ENCODE data around the gene COL28A1.
"Not testable (repeated sequence)": the region's sequence is repeated elsewhere in the genome, so short reads cannot be mapped to it uniquely, and the experiment has no call there.

The COL28A1 gene

GRCh38 chr7:7490003-7490402, 45.7 kb downstream of the COL28A1 start:
- H3K4me3 ChIP-seq (ENCODE audit: low read length), result no peak overlapping the region
- DNase-seq (ENCODE audit: low read depth), result no peak
- peaks cover 42% of the 10 kb centered on the region for H3K4me1 ChIP-seq (ENCODE audit: control insufficient read depth, insufficient read depth, low read length)
- H3K9me3 ChIP-seq (ENCODE audit: control insufficient read depth, low read length), result peaks cover 8% of the 10 kb centered on the region
- H3K9ac ChIP-seq (ENCODE audit: low read length), result no peak overlapping the region
- no peaks in the 10 kb centered on the region for H3K27me3 ChIP-seq (replicated peaks; ENCODE audit: control insufficient read depth, insufficient read depth, low read length)
- H3K36me3 ChIP-seq (ENCODE audit: control insufficient read depth, insufficient read depth, low read length, severe bottlenecking), result no peaks in the 10 kb centered on the region

- H3K4me1 ChIP-seq (ENCODE audit: control insufficient read depth, insufficient read depth, low read length), result peaks cover 42% of the 10 kb centered on the region
- DNase-seq (ENCODE audit: low read depth), result peak; percentile 75
- H3K9me3 ChIP-seq (ENCODE audit: control insufficient read depth, low read length), result peaks cover 9% of the 10 kb centered on the region
- no peak overlapping the region for H3K4me3 ChIP-seq (ENCODE audit: low read length)
- H3K27me3 ChIP-seq (replicated peaks; ENCODE audit: control insufficient read depth, insufficient read depth, low read length), result no peaks in the 10 kb centered on the region
- H3K36me3 ChIP-seq (ENCODE audit: control insufficient read depth, insufficient read depth, low read length, severe bottlenecking), result no peaks in the 10 kb centered on the region
- no peak overlapping the region for H3K9ac ChIP-seq (ENCODE audit: low read length)
Measured at GRCh38 chr7:7489546-7489945, 46.1 kb downstream of the COL28A1 start.

DNA sequence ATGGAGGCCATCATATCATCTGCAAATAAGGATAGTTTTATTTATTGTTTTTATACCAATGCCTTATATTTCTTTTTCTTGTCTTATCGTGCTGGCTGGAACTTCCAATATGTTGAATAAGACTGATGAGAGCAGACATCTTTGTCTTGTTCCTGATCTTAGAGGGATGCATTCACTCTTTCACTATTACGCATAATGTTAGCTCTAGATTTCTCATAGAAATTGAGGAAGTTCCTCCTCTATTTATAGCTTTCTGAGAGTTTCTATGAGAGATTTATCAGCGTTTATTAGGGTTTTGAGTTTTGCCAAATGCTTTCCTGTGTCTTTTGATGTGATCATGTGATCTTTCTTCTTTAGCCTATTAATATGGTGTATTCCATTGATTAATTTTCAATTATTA, 49.3 kb downstream of the COL28A1 start:
- Histone ChIP-seq H3K27me3 (replicated peaks; ENCODE audit: control insufficient read depth, insufficient read depth, low read length) (no peaks in the 10 kb centered on the region), H3K4me3 (ENCODE audit: low read length) (no peak overlapping the region), H3K9ac (ENCODE audit: low read length) (no peak overlapping the region), H3K36me3 (ENCODE audit: control insufficient read depth, insufficient read depth, low read length, severe bottlenecking) (no peaks in the 10 kb centered on the region), H3K4me1 (ENCODE audit: control insufficient read depth, insufficient read depth, low read length) (peaks cover 26% of the 10 kb centered on the region), H3K9me3 (ENCODE audit: control insufficient read depth, low read length) (peaks cover 27% of the 10 kb centered on the region)
- no peak for DNase-seq (ENCODE audit: low read depth)

DNA sequence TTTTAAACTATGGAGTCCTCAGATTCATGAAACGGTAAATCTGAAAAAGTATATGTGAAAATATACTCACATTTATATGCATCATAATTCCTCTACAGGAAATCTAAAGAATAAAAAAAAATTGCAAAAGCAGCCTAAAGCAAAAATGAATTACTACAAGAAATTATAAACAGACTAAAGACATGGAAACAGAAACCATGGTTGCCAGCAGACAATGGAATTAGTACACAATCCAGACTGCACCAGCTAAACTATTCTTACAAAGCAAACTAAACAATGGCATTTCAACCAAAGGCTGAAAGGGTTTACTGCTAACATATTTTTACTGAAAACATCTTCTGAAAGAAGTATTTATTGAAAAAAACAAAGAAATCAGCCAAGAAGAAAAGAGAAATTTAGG, 51.6 kb downstream of the COL28A1 start:
- Histone ChIP-seq H3K4me3 (ENCODE audit: low read length) (no peak overlapping the region), H3K9ac (ENCODE audit: low read length) (no peak overlapping the region), H3K9me3 (ENCODE audit: control insufficient read depth, low read length) (peaks cover 27% of the 10 kb centered on the region), H3K4me1 (ENCODE audit: control insufficient read depth, insufficient read depth, low read length) (peaks cover 3% of the 10 kb centered on the region), H3K27me3 (replicated peaks; ENCODE audit: control insufficient read depth, insufficient read depth, low read length) (no peaks in the 10 kb centered on the region), H3K36me3 (ENCODE audit: control insufficient read depth, insufficient read depth, low read length, severe bottlenecking) (no peaks in the 10 kb centered on the region)
- no peak for DNase-seq (ENCODE audit: low read depth)

DNA sequence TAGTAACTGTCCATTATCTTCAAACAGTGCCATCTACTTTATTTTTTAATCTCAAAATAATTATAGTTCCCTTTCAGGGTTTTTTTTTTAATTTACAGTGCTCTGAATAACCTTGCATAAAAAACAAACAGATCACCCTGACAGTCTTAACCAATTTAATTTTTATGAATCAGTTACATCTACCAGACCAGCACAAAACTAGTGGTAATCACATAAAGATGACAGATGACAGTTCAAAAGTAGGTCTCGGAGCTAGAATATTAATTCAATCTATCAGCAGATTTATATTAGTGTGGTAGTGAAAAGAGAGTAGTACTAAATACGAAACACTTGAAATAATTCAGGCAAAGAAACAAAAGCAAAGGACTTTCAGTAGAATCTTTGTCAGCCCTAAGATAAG, 53.9 kb downstream of the COL28A1 start:
- Histone ChIP-seq H3K27me3 (replicated peaks; ENCODE audit: control insufficient read depth, insufficient read depth, low read length) (no peaks in the 10 kb centered on the region), H3K36me3 (ENCODE audit: control insufficient read depth, insufficient read depth, low read length, severe bottlenecking) (no peaks in the 10 kb centered on the region), H3K4me1 (ENCODE audit: control insufficient read depth, insufficient read depth, low read length) (no peaks in the 10 kb centered on the region), H3K4me3 (ENCODE audit: low read length) (no peak overlapping the region), H3K9me3 (ENCODE audit: control insufficient read depth, low read length) (peaks cover 22% of the 10 kb centered on the region), H3K9ac (ENCODE audit: low read length) (no peak overlapping the region)
- no peak for DNase-seq (ENCODE audit: low read depth)

- H3K36me3 ChIP-seq (ENCODE audit: control insufficient read depth, insufficient read depth, low read length, severe bottlenecking), result no peaks in the 10 kb centered on the region
- peaks cover 16% of the 10 kb centered on the region for H3K9me3 ChIP-seq (ENCODE audit: control insufficient read depth, low read length)
- no peak overlapping the region for H3K9ac ChIP-seq (ENCODE audit: low read length)
- H3K4me3 ChIP-seq (ENCODE audit: low read length), result no peak overlapping the region
- H3K4me1 ChIP-seq (ENCODE audit: control insufficient read depth, insufficient read depth, low read length), result no peaks in the 10 kb centered on the region
- no peaks in the 10 kb centered on the region for H3K27me3 ChIP-seq (replicated peaks; ENCODE audit: control insufficient read depth, insufficient read depth, low read length)
- DNase-seq (ENCODE audit: low read depth), result no peak
Measured at GRCh38 chr7:7479275-7479805, 56.3 kb downstream of the COL28A1 start.

DNA sequence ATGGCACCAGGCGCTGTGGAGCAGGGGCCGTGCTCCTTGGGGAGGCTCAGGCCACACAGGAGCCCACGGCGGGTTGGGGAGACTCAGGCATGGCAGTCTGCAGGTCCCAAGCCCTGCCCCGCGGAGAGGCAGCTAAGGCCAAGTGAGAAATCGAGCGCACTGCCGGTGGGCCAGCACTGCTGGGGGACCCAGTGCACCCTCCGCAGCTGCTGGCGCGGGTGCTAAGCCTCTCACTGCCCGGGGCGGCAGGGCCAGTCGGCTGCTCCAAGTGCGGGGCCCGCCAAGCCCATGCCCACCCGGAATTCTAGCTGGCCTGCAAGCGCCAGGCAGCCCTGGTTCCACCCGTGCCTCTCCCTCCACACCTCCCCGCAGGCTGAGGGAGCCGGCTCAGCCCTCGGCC, 57.1 kb downstream of the COL28A1 start:
- Histone ChIP-seq H3K9ac (ENCODE audit: low read length) (no peak overlapping the region), H3K27me3 (replicated peaks; ENCODE audit: control insufficient read depth, insufficient read depth, low read length) (no peaks in the 10 kb centered on the region), H3K9me3 (ENCODE audit: control insufficient read depth, low read length) (peaks cover 9% of the 10 kb centered on the region), H3K36me3 (ENCODE audit: control insufficient read depth, insufficient read depth, low read length, severe bottlenecking) (no peaks in the 10 kb centered on the region), H3K4me3 (ENCODE audit: low read length) (no peak overlapping the region), H3K4me1 (ENCODE audit: control insufficient read depth, insufficient read depth, low read length) (no peaks in the 10 kb centered on the region)
- DNase-seq (ENCODE audit: low read depth), result no peak

GRCh38 chr7:7477641-7478040, 58.0 kb downstream of the COL28A1 start:
- not testable (repeated sequence) for H3K4me3 ChIP-seq (ENCODE audit: low read length); H3K36me3 ChIP-seq (ENCODE audit: control insufficient read depth, insufficient read depth, low read length, severe bottlenecking); DNase-seq (ENCODE audit: low read depth); H3K27me3 ChIP-seq (replicated peaks; ENCODE audit: control insufficient read depth, insufficient read depth, low read length); H3K4me1 ChIP-seq (ENCODE audit: control insufficient read depth, insufficient read depth, low read length); H3K9ac ChIP-seq (ENCODE audit: low read length); H3K9me3 ChIP-seq (ENCODE audit: control insufficient read depth, low read length)

- H3K27me3 ChIP-seq (replicated peaks; ENCODE audit: control insufficient read depth, insufficient read depth, low read length), result no peaks in the 10 kb centered on the region
- H3K9ac ChIP-seq (ENCODE audit: low read length), result no peak overlapping the region
- no peak overlapping the region for H3K4me3 ChIP-seq (ENCODE audit: low read length)
- H3K9me3 ChIP-seq (ENCODE audit: control insufficient read depth, low read length), result no peaks in the 10 kb centered on the region
- no peaks in the 10 kb centered on the region for H3K36me3 ChIP-seq (ENCODE audit: control insufficient read depth, insufficient read depth, low read length, severe bottlenecking)
- H3K4me1 ChIP-seq (ENCODE audit: control insufficient read depth, insufficient read depth, low read length), result no peaks in the 10 kb centered on the region
- DNase-seq (ENCODE audit: low read depth), result no peak
Measured at GRCh38 chr7:7476381-7476780, 59.3 kb downstream of the COL28A1 start.

GRCh38 chr7:7475601-7476000, 60.1 kb downstream of the COL28A1 start:
- Histone ChIP-seq H3K4me1 (ENCODE audit: control insufficient read depth, insufficient read depth, low read length) (no peaks in the 10 kb centered on the region), H3K4me3 (ENCODE audit: low read length) (no peak overlapping the region), H3K27me3 (replicated peaks; ENCODE audit: control insufficient read depth, insufficient read depth, low read length) (no peaks in the 10 kb centered on the region), H3K9ac (ENCODE audit: low read length) (no peak overlapping the region), H3K36me3 (ENCODE audit: control insufficient read depth, insufficient read depth, low read length, severe bottlenecking) (no peaks in the 10 kb centered on the region), H3K9me3 (ENCODE audit: control insufficient read depth, low read length) (no peaks in the 10 kb centered on the region)
- no peak for DNase-seq (ENCODE audit: low read depth)

- no peaks in the 10 kb centered on the region for H3K27me3 ChIP-seq (replicated peaks; ENCODE audit: control insufficient read depth, insufficient read depth, low read length)
- H3K9me3 ChIP-seq (ENCODE audit: control insufficient read depth, low read length), result no peaks in the 10 kb centered on the region
- no peak overlapping the region for H3K9ac ChIP-seq (ENCODE audit: low read length)
- DNase-seq (ENCODE audit: low read depth), result no peak
- H3K36me3 ChIP-seq (ENCODE audit: control insufficient read depth, insufficient read depth, low read length, severe bottlenecking), result no peaks in the 10 kb centered on the region
- no peaks in the 10 kb centered on the region for H3K4me1 ChIP-seq (ENCODE audit: control insufficient read depth, insufficient read depth, low read length)
- H3K4me3 ChIP-seq (ENCODE audit: low read length), result no peak overlapping the region
Measured at GRCh38 chr7:7474436-7474835, 61.2 kb downstream of the COL28A1 start.

GRCh38 chr7:7464991-7465765, 70.5 kb downstream of the COL28A1 start:
- H3K27me3 ChIP-seq (replicated peaks; ENCODE audit: control insufficient read depth, insufficient read depth, low read length); H3K4me3 ChIP-seq (ENCODE audit: low read length); H3K9ac ChIP-seq (ENCODE audit: low read length); DNase-seq (ENCODE audit: low read depth); H3K9me3 ChIP-seq (ENCODE audit: control insufficient read depth, low read length); H3K4me1 ChIP-seq (ENCODE audit: control insufficient read depth, insufficient read depth, low read length); H3K36me3 ChIP-seq (ENCODE audit: control insufficient read depth, insufficient read depth, low read length, severe bottlenecking): not testable (repeated sequence)
